GM12892 (cell line): ENCODE results near the gene MAP6.

Source experiments
- POLR2A ChIP-seq: IDR thresholded peaks from 2 replicates; pipeline ENCODE4 v1.6.1; 2011; ENCODE audit warnings: low read depth, low read length, control low read depth
- POLR2AphosphoS5 ChIP-seq: IDR thresholded peaks from 2 replicates; pipeline ENCODE4 v1.6.1; 2011; ENCODE audit warnings: low read depth, low read length, control low read depth
- TAF1 ChIP-seq: IDR thresholded peaks from 2 replicates; pipeline ENCODE4 v1.6.1; 2011; ENCODE audit warnings: low read depth, mild to moderate bottlenecking, control low read depth, low read length, borderline replicate concordance

DNA sequence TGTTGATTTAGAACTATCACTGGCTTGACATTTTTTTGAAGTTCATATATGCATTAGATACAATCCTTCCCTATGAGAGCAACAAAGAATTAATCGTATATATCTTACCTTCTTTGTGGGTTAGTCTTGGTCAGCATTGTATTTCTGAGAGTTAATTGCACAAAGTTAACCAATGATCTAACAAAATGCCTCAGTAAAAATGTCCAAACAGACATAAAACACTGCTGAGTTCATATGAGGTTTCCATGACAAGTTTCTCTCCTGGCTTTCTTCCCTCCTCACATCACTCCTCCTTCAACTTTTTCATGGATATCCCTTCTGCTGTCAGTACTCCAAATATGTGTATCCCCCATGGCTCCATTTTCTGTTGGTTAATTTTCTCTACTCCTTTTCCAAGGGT, 9.0 kb downstream of the MAP6 start:
- TF ChIP-seq POLR2A = no peak
- TF ChIP-seq TAF1 = no peak
- TF ChIP-seq POLR2AphosphoS5 = no peak
